SK-N-SH treated with all-trans-retinoic acid at 6 μM for 48 hours (cell line): ENCODE results near the gene ABHD11.

Source experiments
- GLIS3 ChIP-seq: fragments of 250-450 bp; sonication (Bioruptor Pico); IDR thresholded peaks from 2 replicates; pipeline ENCODE4 v1.5.0; 2020; ENCODE audit warnings: mild to moderate bottlenecking, moderate library complexity
- PATZ1 ChIP-seq: fragments of 250-450 bp; sonication (Bioruptor Pico); IDR thresholded peaks from 2 replicates; pipeline ENCODE4 v1.8.0; 2020; ENCODE audit warnings: mild to moderate bottlenecking, moderate library complexity, borderline replicate concordance

DNA sequence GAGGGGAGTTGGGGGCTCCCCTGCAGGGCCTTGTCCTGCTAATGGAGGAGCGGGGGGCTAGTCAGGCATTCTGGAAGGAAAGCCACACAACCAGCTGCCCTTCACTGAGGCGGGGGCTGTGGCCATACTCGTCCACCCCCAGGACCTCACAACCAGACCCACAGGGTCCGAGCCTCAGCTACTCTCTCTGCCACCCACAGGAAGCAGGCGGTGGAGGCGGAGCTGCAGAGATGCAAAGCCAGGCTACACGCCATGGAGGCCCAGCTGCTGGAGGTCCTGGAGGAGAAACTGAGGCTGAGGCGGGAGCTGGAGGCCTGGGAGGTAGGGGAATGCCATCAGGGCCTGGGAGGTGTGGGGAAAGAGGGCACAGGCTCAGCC is 3.1 kb downstream of the ABHD11 start:
- TF ChIP-seq PATZ1 (CRISPR knock-in tag) (no peak), GLIS3 (CRISPR knock-in tag) (no peak)
